Right ventricle myocardium inferior (tissue), 1 donor: ENCODE results near the gene AVPR1B. TPM values are rescaled to one million over a fixed set of nuclear protein-coding genes. Genes with fewer than 3 reads are reported as not detected.

Experiments used
- ATAC-seq: fragments of 200-7000 bp; cut with Tn5 transposase; one replicate; pipeline ENCODE4 v1.9.1; 2020; ENCODE audit warnings: mild to moderate bottlenecking, moderate library complexity
- DNase-seq: peaks from one replicate; pipeline ENCODE4 v3.0.0; 2021; ENCODE audit errors: missing footprints
- intact Hi-C: fragments of 100-400 bp; cut with DNase I; formaldehyde crosslinking; loops from one replicate; pipeline ENCODE4 v1.11.0; 2022
- total RNA-seq: library from RNA; stranded (reverse); fragmentation: NEBNext Ultra II Directional; extraction: Animal tissue kit (Norgen Biotek cat#: 25700); gene quantifications from one replicate; pipeline ENCODE4 v1.2.1, GENCODE V29; 2021
- donor health status: DM: no; HTN: yes; CAD: no; lungs with severe emphysema.

The AVPR1B gene
- total RNA-seq, 1 donor from 2014 or later, result not detected

- no peak for DNase-seq
- intact Hi-C loops, result no loop called here
- ATAC-seq, result peak; percentile 48
Measured at GRCh38 chr1:206062464-206062863, 54.7 kb downstream of the AVPR1B start.

DNA sequence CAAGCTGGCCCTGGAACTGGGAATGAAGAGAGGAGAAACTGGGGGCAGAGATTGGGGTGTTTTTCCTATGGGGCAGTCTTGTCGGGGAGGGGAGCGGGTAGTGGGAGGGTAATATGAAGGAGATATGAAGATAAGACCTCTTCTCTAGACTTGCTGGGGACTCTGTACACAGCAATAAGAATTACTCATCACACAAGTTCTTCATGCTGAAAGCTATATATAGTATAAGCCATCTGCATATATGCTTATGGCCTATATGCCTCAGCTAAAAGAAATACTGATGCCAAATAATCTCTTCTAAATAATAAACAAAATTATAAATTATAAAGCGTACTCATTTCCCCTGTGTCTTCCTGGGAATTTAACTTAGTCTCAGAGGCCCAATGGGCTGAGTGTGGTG, 56.3 kb downstream of the AVPR1B start:
- intact Hi-C loops, result no loop called here
- DNase-seq (no peak), ATAC-seq (no peak)

Other genes with a start within 250 kb of the AVPR1B start
- gene SLC26A9, start 173.9 kb downstream of the AVPR1B start, total RNA-seq, result 25.4 TPM
- gene RAB7B, start 114.0 kb downstream of the AVPR1B start, total RNA-seq, result 1.6 TPM
- not detected for gene CTSE, start 93.5 kb downstream of the AVPR1B start, total RNA-seq
- gene RHEX, start 64.2 kb downstream of the AVPR1B start, total RNA-seq, result 0.81 TPM
- gene FAM72A, start 85.5 kb upstream of the AVPR1B start, total RNA-seq, result 1.6 TPM
- gene SRGAP2, start 86.2 kb upstream of the AVPR1B start, total RNA-seq, result 20.7 TPM